Tibial nerve (tissue), 4 donors: ENCODE measurements around the gene ASIC2. TPM values are rescaled to one million over a fixed set of nuclear protein-coding genes. Genes with fewer than 3 reads are reported as not detected.

Source experiments
- DNase-seq, 2 donors: peaks; one replicate each; pipeline ENCODE4 v3.0.0-alpha.2; 2019; ENCODE audit warnings: low spot score in 2 of 2
- H3K27ac ChIP-seq, 4 donors: fragments of 200-600 bp; sonication (generic) in 3 of 4; one replicate each; pipeline ENCODE4 v1.5.1; 2017 to 2019; ENCODE audit warnings: mild to moderate bottlenecking in 1 of 4
- H3K27me3 ChIP-seq, 2 donors: fragments of 200-600 bp; sonication (generic) in 1 of 2; one replicate each; pipeline versions ENCODE4 v1.5.1 to v1.6.0; 2017 to 2019
- H3K36me3 ChIP-seq, 3 donors: fragments of 200-600 bp; sonication (generic); one replicate each; pipeline ENCODE4 v1.5.1; 2018 to 2019
- H3K4me1 ChIP-seq, 4 donors: fragments of 200-600 bp; sonication (generic) in 3 of 4; one replicate each; pipeline ENCODE4 v1.5.1; 2017 to 2019
- H3K4me3 ChIP-seq, 4 donors: fragments of 200-600 bp; sonication (generic) in 3 of 4; one replicate each; pipeline ENCODE4 v1.5.1; 2017 to 2019; ENCODE audit warnings: mild to moderate bottlenecking in 1 of 4, moderate library complexity in 1 of 4
- H3K9me3 ChIP-seq, 4 donors: fragments of 200-600 bp; sonication (generic) in 3 of 4; one replicate each; pipeline ENCODE4 v1.5.1; 2017 to 2019
- CTCF ChIP-seq, 5 experiments: fragments of 200-600 bp in 3 of 5; fragments of 450-650 bp in 2 of 5; sonication (generic) in 3 of 5; IDR thresholded peaks; one replicate each; pipeline ENCODE4 v1.5.1; 2016 to 2019; ENCODE audit warnings: antibody characterized with exemption in 5 of 5, mild to moderate bottlenecking in 3 of 5, moderate library complexity in 2 of 5
- EP300 ChIP-seq, 2 donors: sonication (generic); formaldehyde crosslinking; IDR thresholded peaks; one replicate each; pipeline ENCODE4 v1.6.1; 2017; ENCODE audit warnings: antibody characterized with exemption in 2 of 2, mild to moderate bottlenecking in 1 of 2
- POLR2A ChIP-seq, 2 donors: fragments of 450-650 bp; IDR thresholded peaks; one replicate each; pipeline ENCODE4 v1.6.1; 2017; ENCODE audit warnings: antibody characterized with exemption in 2 of 2, mild to moderate bottlenecking in 2 of 2, moderate library complexity in 2 of 2
- WGBS, 2 donors: methylation state at CpG; one replicate each; pipeline ENCODE4 v1.1.5; 2018; 5-methylcytosine and 5-hydroxymethylcytosine counted together
- total RNA-seq, 4 donors: library from RNA; depleted of rRNA; stranded (reverse); fragments of >200 nt; gene quantifications; one replicate each; pipeline ENCODE4 v1.1.0, GENCODE V29; 2016

Gene ASIC2
- total RNA-seq, 4 donors from 2014 or later: 0.21 to 1.5 (median 0.50) TPM

DNA sequence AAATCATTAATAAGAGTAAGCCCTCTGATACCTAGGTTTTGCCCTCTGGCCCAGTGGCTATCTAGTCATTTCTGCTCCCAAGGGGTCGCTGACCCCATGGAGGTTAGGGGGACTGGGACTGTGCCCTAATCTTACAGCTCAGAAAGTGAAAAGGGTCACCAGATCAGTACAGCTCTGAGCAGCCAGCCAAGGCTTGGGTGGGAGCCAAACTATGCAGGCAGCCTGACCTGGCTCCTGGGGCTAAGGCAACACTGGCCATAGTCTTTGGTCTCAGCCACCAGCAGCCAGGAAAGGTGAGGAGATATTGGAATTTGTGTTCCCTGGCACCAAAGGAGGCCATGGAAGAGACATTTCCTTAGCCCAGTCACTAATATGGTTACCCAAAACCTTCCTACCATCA lies 67.6 kb downstream of the ASIC2 start:
- no peaks in the 10 kb centered on the region for H3K27me3 ChIP-seq
- 80 to 86% methylated on average over 1 of the region's 1 CpG for WGBS, 2 donors
- TF ChIP-seq POLR2A (IDR thresholded peaks at IDR 0.05) (no peak), EP300 (IDR thresholded peaks at IDR 0.05) (no peak), CTCF (IDR thresholded peaks at IDR 0.05) (no peak)
- no peaks in the 10 kb centered on the region for H3K4me1 ChIP-seq
- H3K9me3 ChIP-seq: no peaks in the 10 kb centered on the region
- H3K27ac ChIP-seq: no peak overlapping the region
- H3K36me3 ChIP-seq: no peaks in the 10 kb centered on the region
- no peak for DNase-seq
- H3K4me3 ChIP-seq: no peak overlapping the region

DNA sequence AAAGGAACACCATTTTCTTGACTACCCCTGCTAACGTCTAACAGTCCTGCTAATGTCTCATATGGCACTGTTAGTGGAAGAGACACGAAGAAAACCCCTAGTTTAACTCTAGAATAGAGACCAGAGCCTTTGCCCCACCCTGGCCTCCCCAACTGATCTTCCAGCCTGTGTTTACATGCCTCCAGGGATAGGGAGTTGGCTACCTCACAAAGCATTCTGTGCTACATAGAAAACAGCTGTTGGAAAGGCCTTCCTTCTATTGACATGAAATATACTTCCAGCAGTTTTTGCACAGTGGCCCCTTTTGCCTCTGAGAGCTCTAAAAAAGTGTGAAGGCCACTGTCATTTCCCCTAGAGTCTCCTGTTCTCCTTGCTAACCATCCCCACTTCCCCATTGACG lies 73.1 kb downstream of the ASIC2 start:
- Histone ChIP-seq H3K9me3 (no peaks in the 10 kb centered on the region), H3K4me1 (peaks cover 0 to 16% (median 0%) of the 10 kb centered on the region in 4 donors), H3K4me3 (no peak overlapping the region), H3K27ac (no peak overlapping the region), H3K27me3 (no peaks in the 10 kb centered on the region), H3K36me3 (no peaks in the 10 kb centered on the region)
- no peak for DNase-seq
- 57 to 63% methylated on average over 3 of the region's 3 CpGs for WGBS, 2 donors
- TF ChIP-seq EP300 (IDR thresholded peaks at IDR 0.05) (no peak), POLR2A (IDR thresholded peaks at IDR 0.05) (no peak), CTCF (IDR thresholded peaks at IDR 0.05) (no peak)

DNA sequence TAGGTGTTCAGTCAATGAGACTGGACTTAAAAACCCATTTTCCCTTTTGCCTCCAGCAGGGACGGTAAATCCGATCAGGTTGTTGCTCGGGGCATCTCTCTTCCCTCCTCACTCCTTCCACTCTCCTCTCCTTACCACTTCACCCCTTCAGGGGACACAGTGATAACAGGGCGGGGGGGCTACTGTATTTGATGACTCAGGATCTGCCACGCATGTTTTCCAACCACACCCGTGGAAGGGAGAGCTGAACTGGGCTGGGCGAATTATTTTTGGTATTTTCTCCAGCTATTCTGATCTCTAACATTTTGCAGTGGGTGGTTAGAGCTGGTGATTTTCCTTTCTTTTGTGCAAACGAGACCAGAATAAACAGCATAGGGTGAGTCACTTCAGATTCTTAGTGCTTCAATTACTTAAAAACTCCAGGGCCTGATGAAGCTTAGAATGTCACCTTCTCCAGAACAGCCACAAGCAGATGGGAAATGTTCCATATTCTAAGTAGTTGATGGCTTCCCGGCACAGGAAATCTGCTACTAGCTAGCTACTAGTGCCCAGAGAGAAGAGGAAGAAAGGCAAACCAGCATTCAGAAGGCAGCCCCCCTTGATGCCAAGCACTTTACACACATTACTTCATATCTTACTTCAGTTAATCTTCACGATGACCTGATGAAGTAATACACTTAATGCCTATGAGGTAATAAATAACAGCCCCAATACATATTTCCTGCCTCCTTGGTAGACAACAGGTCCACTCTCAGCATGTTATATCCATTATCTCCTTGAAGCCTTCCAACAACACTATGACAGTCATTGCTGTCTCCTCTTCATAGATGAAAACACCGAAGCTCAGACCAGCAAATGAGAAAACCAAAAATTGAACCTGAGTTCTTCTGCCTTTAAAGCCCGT lies 74.1 kb downstream of the ASIC2 start:
- H3K9me3 ChIP-seq: no peaks in the 10 kb centered on the region
- no peaks in the 10 kb centered on the region for H3K36me3 ChIP-seq
- no peaks in the 10 kb centered on the region for H3K27me3 ChIP-seq
- H3K4me3 ChIP-seq: no peak overlapping the region
- no peak for DNase-seq
- TF ChIP-seq POLR2A (IDR thresholded peaks at IDR 0.05) (no peak), CTCF (IDR thresholded peaks at IDR 0.05) (no peak), EP300 (IDR thresholded peaks at IDR 0.05) (no peak)
- H3K27ac ChIP-seq: no peak overlapping the region
- 53 to 61% methylated on average over 12 of the region's 12 CpGs for WGBS, 2 donors
- H3K4me1 ChIP-seq: peaks cover 0 to 16% (median 0%) of the 10 kb centered on the region in 4 donors

DNA sequence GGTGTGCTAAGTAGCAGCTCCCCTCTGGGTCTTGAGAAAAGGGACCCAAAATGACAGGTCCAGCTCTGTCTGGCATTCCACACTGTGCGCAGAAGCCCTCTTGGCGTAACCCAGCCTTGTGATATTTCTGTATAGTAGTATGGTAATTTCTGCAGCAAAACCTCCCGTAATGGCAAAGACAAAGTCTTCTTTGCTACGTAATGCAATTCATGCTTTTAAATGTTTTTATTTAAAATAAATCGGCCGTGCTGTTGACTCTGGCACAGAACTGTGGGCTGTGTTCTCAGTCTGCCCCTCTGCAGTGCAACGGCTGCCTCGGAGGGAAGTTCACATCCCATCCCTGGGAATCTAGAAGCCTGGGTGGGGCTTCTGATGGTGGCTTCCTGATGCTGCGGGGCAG lies 75.2 kb downstream of the ASIC2 start:
- WGBS, 2 donors: 45 to 53% methylated on average over 9 of the region's 9 CpGs
- no peaks in the 10 kb centered on the region for H3K9me3 ChIP-seq
- no peaks in the 10 kb centered on the region for H3K36me3 ChIP-seq
- no peak for TF ChIP-seq POLR2A (IDR thresholded peaks at IDR 0.05)
- no peak for TF ChIP-seq EP300 (IDR thresholded peaks at IDR 0.05)
- no peak for TF ChIP-seq CTCF (IDR thresholded peaks at IDR 0.05)
- H3K27me3 ChIP-seq: no peaks in the 10 kb centered on the region
- H3K4me3 ChIP-seq: no peak overlapping the region
- no peak for DNase-seq
- H3K4me1 ChIP-seq: peaks cover 0 to 16% (median 0%) of the 10 kb centered on the region in 4 donors
- no peak overlapping the region for H3K27ac ChIP-seq

GRCh38 chr17:33214996-33215395 lies 78.1 kb downstream of the ASIC2 start:
- H3K9me3 ChIP-seq: no peaks in the 10 kb centered on the region
- no peaks in the 10 kb centered on the region for H3K27me3 ChIP-seq
- DNase-seq: no peak
- H3K36me3 ChIP-seq: no peaks in the 10 kb centered on the region
- no peak overlapping the region for H3K4me3 ChIP-seq
- no peak overlapping the region for H3K27ac ChIP-seq
- peaks cover 0 to 12% (median 0%) of the 10 kb centered on the region in 4 donors for H3K4me1 ChIP-seq
- 84 to 85% methylated on average over 2 of the region's 2 CpGs for WGBS, 2 donors
- TF ChIP-seq POLR2A (IDR thresholded peaks at IDR 0.05): no peak
